Panc1 (cell line): ENCODE measurements around the gene KCNAB1. TPM values are rescaled to one million over a fixed set of nuclear protein-coding genes. Genes with fewer than 3 reads are reported as not detected.

ENCODE experiments used
- ATAC-seq: fragments of 200-7000 bp; cut with Tn5 transposase; 2 replicates; pipeline ENCODE4 v1.9.1; 2020; ENCODE audit warnings: mild to moderate bottlenecking, moderate library complexity
- BruUV-seq: library from RNA; stranded (reverse); fragments of 400-500 nt; replicated peaks from 2 replicates; lab custom pipeline; 2021; lab: Mats Ljungman, UMichigan
- CTCF ChIA-PET: fragments of 300-600 bp; sonication (Branson Sonifier 250); formaldehyde crosslinking; loops from one replicate; lab custom pipeline; 2022; ENCODE audit warnings: antibody characterized with exemption; lab: Charles Lee
- POLR2A ChIA-PET: fragments of 300-600 bp; sonication (Branson Sonifier 250); formaldehyde crosslinking; loops from one replicate; lab custom pipeline; 2022; ENCODE audit warnings: antibody characterized with exemption; lab: Charles Lee
- DNase-seq: peaks from one replicate; pipeline ENCODE4 v3.0.0-alpha.2; 2010; ENCODE audit warnings: low read depth, low spot score
- H3K27ac ChIP-seq: 2 replicates; pipeline ENCODE4 v1.5.1; 2011; ENCODE audit warnings: mild to moderate bottlenecking, low read length, inconsistent platforms
- H3K27me3 ChIP-seq: fragments of 200-500 bp; sonication (Bioruptor generic); 2 replicates; pipeline ENCODE4 v1.6.0; 2014; ENCODE audit warnings: low read length, inconsistent platforms; ENCODE audit not compliant: control insufficient read depth, insufficient read depth
- H3K36me3 ChIP-seq: fragments of 200-500 bp; sonication (Bioruptor generic); 2 replicates; pipeline ENCODE4 v1.5.1; 2014; ENCODE audit warnings: inconsistent platforms, mild to moderate bottlenecking, low read length, moderate library complexity; ENCODE audit not compliant: control insufficient read depth, insufficient read depth
- H3K4me1 ChIP-seq: 2 replicates; pipeline ENCODE4 v1.5.1; 2011; ENCODE audit warnings: inconsistent platforms, mild to moderate bottlenecking, low read length, moderate library complexity; ENCODE audit not compliant: control insufficient read depth, insufficient read depth
- H3K4me3 ChIP-seq, 2 experiments: 2 replicates each; pipeline ENCODE4 v1.5.1; 2011 to 2012; ENCODE audit warnings: low read depth in 2 of 2, low read length in 2 of 2, mild to moderate bottlenecking in 2 of 2, inconsistent platforms in 1 of 2, moderate library complexity in 1 of 2
- H3K9me3 ChIP-seq: fragments of 200-500 bp; sonication (Bioruptor generic); 2 replicates; pipeline ENCODE4 v1.5.1; 2014; ENCODE audit warnings: low read depth, mild to moderate bottlenecking, inconsistent platforms, low read length, moderate library complexity; ENCODE audit not compliant: control insufficient read depth, insufficient read depth
- CTCF ChIP-seq: fragments of 450-650 bp; IDR thresholded peaks from 2 replicates; pipeline ENCODE4 v1.5.1; 2017; ENCODE audit warnings: mild to moderate bottlenecking
- POLR2AphosphoS5 ChIP-seq: IDR thresholded peaks from 2 replicates; pipeline ENCODE4 v1.6.1; 2012; ENCODE audit warnings: mild to moderate bottlenecking, low read depth, low read length, moderate library complexity
- REST ChIP-seq, 2 experiments: IDR thresholded peaks; 2 replicates each; pipeline ENCODE4 v1.6.1; 2011 to 2012; ENCODE audit warnings: low read depth in 2 of 2, control low read depth in 1 of 2, low read length in 1 of 2, mild to moderate bottlenecking in 1 of 2, moderate library complexity in 1 of 2; ENCODE audit not compliant: insufficient read depth in 1 of 2
- SIN3A ChIP-seq: IDR thresholded peaks from 2 replicates; pipeline ENCODE4 v1.6.1; 2012; ENCODE audit warnings: low read depth, mild to moderate bottlenecking, low read length, moderate library complexity, borderline replicate concordance; ENCODE audit not compliant: insufficient read depth
- TCF7L2 ChIP-seq: IDR thresholded peaks from 2 replicates; pipeline ENCODE4 v1.6.1; 2011; ENCODE audit warnings: mild to moderate bottlenecking, low read depth, low read length, inconsistent platforms
- in situ Hi-C: cut with HindIII; loops from 2 replicates; pipeline ENCODE4 v1.10.0; 2016; ENCODE audit warnings: low sequenced_read_pairs, low pct_unique_long_range_greater_than_20kb
- intact Hi-C: fragments of 100-400 bp; cut with micrococcal nuclease; formaldehyde crosslinking; loops from one replicate; pipeline ENCODE4 v1.10.0; 2022; ENCODE audit not compliant: unreplicated experiment
- total RNA-seq: library from RNA; stranded (reverse); gene quantifications from one replicate; pipeline ENCODE4 v1.2.1, GENCODE V29; 2021; ENCODE audit not compliant: unreplicated experiment

KCNAB1 gene
- total RNA-seq, 1 experiment from 2014 or later: not detected

GRCh38 chr3:156409694-156410093 is 289.3 kb downstream of the KCNAB1 start:
- intact Hi-C loops: no loop called here
- no peak for DNase-seq
- CTCF ChIA-PET: no interaction called here

GRCh38 chr3:156412600-156412999 is 292.2 kb downstream of the KCNAB1 start:
- CTCF ChIA-PET: no interaction called here
- H3K9me3 ChIP-seq: no peaks in the 10 kb centered on the region
- H3K4me3 ChIP-seq: no peak overlapping the region
- peaks cover 3% of the 10 kb centered on the region; the same call in 1 of the 2 replicates for H3K27me3 ChIP-seq
- in situ Hi-C loops: no loop called here
- intact Hi-C loops: no loop called here
- H3K27ac ChIP-seq: no peak overlapping the region
- no TSS peak for BruUV-seq
- H3K4me1 ChIP-seq: no peaks in the 10 kb centered on the region
- no peaks in the 10 kb centered on the region for H3K36me3 ChIP-seq
- POLR2A ChIA-PET: no interaction called here
- no peak for TF ChIP-seq CTCF
- no peak for TF ChIP-seq TCF7L2
- TF ChIP-seq SIN3A: no peak
- no peak for TF ChIP-seq REST (IDR thresholded peaks at IDR 0.05; ENCODE audit: insufficient read depth in 1 of 2, low read depth in 2 of 2, low read length in 1 of 2)
- TF ChIP-seq POLR2AphosphoS5: no peak
- no peak for ATAC-seq
- no peak for DNase-seq

More at GRCh38 chr3:156409694-156410093, 289.3 kb downstream of the KCNAB1 start:
- Histone ChIP-seq H3K36me3 (no peaks in the 10 kb centered on the region), H3K4me3 (no peak overlapping the region), H3K4me1 (no peaks in the 10 kb centered on the region), H3K27me3 (peaks cover 7% of the 10 kb centered on the region; the same call in 1 of the 2 replicates), H3K27ac (no peak overlapping the region), H3K9me3 (no peaks in the 10 kb centered on the region)
- in situ Hi-C loops: no loop called here
- no peak for ATAC-seq
- POLR2A ChIA-PET: no interaction called here
- no peak for TF ChIP-seq SIN3A
- TF ChIP-seq REST (IDR thresholded peaks at IDR 0.05; ENCODE audit: insufficient read depth in 1 of 2, low read depth in 2 of 2, low read length in 1 of 2): no peak
- TF ChIP-seq TCF7L2: no peak
- BruUV-seq: no TSS peak
